GM18498 (cell line): Measurements from ENCODE around the gene CD38.
"Not testable (repeated sequence)": the region's sequence is repeated elsewhere in the genome, so short reads cannot be mapped to it uniquely, and the experiment has no call there.

ENCODE experiments used
- ATAC-seq: cut with Tn5 transposase; IDR thresholded peaks from one replicate; pipeline ENCODE4 v1.9.1; 2021; ENCODE audit warnings: mild to moderate bottlenecking, moderate library complexity; ENCODE audit not compliant: unreplicated experiment

The CD38 gene

DNA sequence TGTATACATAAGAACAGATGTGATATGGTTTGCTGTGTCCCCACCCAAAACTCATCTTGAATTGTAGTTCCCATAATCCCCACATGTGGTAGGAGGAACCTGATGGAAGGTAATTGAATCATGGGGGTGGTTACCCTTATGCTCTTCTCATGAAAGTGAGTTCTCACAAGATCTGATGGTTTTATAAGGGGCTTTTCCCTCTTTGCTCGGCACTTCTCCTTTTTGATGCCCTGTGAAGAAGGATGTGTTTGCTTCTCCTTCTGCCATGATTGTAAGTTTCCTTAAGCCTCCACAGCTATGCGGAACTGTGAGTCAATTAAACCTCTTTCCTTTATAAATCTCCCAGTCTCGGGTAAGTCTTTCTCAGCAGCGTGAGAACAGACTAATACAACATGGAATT lies 83.1 kb downstream of the CD38 start:
- not testable (repeated sequence) for ATAC-seq

DNA sequence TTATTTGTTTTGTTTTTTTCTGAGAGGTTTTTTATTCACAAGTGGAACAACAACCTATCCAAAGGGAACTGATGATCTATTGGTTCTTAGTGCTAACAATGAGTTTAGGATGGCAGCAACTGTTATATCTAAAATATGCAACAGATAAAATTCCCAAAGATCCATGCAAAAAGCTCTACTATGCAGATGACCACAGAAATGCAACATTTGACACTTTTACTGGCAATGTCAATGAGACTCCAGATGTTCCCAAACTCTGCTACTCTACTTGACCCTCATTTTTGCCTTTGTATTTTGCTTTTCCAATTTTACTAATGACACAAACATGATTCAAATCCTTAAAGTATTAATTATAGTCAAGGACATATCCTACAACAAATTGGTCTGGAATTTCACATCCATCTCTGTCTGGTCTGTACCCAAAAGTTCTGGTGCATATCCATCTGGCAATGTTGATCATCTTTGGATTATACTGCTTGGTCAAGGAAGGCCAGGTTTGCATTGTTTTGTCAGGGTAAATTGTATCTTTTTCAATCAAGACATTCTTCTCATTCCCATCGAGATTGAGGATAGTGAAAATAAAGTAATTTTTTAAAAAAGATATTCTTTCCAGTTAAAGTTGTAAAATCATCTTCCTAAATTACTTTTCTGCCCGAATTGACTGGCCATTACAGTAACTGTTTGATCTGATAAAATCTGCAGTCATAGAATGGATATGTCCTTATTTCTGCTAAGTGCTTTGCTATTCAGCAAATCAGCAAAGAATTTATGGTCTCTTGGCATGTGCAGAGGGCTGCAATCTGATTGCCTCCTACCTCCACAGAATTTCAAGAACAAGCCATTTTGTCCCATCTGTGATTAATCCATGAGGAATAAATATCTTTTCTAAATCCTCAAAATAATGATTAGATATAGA lies 86.8 kb downstream of the CD38 start:
- ATAC-seq = no peak

DNA sequence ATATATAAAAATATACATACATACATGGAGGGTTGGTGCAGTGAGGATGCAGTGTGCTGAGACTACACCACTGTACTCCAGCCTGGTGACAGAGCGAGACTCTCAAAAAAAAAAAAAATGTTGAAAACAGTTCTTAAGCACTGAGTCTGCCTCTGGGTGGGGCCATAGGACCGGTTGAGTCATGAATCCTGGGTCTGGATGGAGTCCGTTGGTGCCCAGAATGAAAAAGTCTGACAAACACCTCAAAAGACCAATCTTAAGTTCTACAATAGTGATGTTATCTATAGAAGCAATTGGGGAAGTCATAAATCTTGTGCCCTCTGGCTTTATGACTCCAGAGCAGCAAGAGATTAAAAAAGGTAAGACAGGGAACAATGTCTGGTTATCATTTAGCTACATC lies 90.0 kb downstream of the CD38 start:
- no peak for ATAC-seq

DNA sequence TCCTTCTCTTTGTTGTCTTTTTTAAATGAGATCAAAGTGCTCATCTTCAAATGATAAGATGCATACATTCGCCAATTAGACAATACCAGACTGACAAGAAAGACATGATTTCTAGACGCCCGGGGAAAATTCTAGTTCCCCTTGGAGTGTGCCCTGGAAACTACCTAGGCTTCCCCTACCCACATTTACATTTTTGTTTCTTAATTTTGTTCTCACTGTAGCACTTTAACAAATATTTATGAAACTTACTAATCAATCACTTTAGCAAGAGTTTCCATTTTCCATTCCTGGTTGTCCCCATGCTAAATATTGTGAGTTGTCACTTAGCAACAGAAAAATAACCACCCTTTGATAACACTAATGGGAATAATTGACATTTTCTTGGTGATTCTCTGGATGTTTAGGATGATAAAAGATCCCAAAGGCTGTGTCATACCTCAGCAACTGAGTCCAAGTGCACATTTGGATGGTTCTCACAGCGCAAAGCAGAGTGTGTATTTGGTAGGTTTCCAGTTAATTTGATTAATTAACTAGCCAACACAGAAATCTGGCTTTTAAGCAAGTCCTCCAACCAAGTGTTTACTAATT lies 90.8 kb downstream of the CD38 start:
- no peak for ATAC-seq

DNA sequence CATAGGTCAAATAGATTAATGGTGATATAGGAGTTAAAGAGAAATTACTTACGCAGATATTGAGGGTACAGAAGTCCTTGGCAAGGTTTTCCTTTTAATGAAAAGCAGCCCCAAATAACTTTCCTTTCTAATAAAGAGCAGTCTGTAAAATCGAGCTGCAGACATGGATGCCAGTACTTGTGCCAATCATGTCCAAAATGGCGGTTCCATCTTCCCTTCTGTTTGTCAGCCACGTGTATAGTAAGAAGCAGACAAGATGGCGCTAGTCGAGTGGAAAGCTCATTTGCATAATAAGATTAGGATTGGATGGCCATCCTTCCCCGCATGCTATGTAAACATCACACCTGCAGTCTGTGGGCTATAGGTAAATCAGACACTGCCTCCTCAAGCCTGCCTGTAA lies 92.0 kb downstream of the CD38 start:
- no peak for ATAC-seq

DNA sequence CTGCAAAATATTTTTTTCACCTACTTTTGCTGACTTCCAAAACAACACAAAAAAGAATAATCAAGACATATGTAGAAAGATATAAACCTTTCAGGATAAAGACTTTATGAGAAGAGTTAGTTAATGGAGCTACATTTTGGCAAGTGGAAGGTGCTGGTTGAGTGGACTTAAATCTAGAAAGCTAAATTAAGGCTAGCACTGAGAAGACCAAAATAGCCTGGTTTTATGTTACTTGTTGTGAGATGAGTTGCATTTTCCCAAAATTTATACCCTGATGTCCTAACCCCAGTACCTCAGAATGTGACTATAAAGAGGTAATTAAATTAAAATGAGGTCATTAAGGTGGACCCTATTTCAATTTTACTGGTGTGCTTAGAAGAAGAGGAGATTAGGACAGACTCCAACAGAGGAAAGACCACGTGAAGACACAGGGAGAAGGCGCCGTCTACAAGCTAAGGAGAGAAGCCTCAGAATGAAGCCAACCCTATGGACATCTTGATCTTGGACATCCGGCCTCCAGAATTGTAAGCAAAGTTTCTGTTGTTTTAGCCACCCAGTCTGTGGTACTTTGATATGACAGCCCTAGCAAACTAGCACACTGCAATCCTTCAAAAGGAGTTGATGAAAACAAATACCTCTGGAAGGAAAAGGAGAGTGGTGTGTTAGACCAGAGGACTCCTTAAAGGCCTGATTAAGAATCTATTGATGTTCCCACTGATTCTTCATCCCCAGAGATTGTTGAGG lies 93.0 kb downstream of the CD38 start:
- no peak for ATAC-seq

DNA sequence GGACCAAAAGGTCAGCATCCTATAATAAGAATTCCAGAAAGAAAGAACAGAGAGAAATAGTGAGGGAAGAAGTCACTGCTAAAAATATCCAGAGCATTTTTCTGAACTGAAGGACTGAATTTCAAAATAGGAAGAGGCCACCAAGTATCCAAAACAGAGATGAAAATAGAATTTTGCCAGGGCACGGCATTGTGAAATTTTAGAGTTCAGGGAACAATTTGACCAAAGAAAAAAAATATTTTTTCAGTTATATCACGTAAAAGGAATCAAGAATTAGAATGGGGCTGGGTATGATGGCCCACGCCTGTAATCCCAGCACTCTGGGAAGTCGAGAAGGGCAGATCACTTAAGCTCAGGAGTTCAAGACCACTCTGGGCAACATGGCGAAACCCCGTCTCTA lies 95.0 kb downstream of the CD38 start:
- ATAC-seq = no peak

DNA sequence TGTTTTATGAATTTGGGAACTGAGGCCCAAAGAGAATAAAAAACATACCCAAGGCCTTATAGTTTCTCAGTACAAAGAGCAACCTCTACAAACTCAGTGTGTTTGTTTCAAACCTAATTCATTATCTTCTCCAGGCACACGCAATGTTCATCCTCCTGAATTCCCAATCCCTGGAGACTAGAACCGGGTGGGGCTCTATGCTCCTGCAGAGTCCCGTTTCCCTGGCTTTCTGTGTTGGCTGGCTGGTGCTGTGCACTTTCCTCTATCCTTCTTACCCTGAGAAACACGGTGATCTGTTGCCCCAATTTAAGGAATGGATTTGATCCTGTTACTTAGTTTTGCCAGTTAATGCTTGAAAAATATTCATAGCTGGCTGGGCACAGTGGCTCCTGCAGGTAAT lies 96.5 kb downstream of the CD38 start:
- ATAC-seq = no peak

DNA sequence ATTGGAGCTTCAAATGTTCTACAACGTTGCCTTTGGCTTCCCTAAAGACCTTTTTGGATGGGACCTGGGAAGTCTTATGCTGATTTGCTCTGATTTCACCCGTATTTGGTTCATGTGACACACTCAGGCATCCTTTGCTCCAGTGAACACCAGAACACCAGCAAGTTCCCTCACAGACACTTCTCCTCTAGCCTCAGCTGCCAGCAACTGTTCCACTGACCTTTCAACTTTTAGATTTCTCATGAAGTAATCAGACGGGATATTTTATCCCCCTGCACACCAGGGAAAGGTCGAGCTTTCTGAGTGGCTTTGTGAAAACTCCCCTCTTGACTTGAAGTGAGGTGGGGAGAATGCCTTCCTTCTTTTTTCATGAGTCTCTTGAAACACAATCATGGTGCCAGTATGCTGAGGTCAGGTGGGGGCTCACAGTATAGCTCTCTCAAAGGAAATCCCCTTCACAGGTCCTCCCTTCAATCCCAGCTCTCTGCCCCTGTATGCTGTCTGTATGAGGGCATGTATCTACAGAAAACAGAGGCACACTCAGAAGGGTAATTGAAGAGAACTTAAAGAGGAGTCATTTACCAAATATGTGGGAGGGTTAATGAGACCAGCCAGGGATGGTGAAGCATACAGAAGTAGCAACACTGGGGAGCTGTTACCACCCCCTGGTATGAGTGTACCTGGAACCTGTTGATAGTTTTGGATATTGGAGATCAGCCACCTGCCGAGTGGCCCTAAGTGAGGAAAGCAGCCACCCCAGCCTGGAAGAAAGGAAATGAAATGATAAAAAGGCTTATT lies 97.7 kb downstream of the CD38 start:
- no peak for ATAC-seq

DNA sequence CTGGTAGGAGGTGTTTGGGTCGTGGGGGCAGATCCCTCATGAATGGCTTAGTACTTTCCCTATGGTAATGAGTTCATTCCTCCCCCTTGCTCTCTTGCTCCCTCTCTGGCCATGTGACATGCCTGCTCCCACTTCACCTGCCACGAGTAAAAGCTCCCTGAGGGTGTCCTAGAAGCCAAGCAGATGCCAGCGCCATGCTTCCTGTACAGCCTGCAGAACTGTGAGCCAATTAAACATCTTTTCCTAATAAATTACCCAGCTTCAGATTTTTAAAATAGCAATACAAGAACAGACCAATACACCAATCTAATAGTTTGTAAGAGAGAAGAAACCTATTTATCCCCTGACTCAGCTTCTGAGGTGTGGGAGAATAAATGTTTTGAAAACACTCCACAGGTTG lies 99.9 kb downstream of the CD38 start:
- no peak for ATAC-seq

DNA sequence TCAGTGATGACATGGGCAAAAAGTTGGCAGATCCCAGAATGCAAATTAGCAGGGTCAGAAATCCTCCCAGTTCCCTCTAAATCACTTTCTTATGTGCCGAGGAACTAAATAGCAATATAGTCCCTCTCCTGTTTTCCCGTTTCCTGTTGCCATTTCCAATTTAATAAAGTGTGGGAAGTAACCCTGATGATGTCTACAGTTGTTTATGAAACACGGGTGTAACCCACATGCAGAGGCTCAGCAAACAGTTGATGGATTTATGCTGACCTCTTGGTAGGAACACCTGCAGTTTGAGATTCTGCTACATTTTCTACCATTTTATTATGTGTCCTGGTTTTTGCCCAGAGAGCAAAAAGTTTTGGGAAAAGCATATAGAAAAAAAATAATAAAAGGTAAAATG lies 103.7 kb downstream of the CD38 start:
- ATAC-seq = no peak

DNA sequence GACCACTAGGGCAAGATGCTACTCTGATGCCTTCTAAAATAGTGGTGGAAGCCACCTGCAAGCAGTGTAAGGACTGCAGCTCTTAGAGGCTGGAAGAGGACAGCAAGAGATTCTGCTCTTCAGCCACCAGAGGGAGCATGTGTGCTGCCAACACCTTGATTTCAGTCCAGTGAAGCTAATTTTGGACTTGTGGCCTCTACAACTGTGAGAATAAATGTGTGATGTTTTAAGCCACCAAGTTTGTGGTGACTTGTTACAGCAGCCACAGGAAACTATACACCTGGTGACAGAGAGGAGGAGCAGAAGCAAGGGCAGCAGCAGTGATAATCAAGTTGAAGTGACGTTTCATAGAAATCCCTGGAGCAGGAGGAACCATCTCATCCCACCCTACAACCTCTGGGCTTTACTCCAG lies 104.6 kb downstream of the CD38 start:
- ATAC-seq = peak; percentile 96

DNA sequence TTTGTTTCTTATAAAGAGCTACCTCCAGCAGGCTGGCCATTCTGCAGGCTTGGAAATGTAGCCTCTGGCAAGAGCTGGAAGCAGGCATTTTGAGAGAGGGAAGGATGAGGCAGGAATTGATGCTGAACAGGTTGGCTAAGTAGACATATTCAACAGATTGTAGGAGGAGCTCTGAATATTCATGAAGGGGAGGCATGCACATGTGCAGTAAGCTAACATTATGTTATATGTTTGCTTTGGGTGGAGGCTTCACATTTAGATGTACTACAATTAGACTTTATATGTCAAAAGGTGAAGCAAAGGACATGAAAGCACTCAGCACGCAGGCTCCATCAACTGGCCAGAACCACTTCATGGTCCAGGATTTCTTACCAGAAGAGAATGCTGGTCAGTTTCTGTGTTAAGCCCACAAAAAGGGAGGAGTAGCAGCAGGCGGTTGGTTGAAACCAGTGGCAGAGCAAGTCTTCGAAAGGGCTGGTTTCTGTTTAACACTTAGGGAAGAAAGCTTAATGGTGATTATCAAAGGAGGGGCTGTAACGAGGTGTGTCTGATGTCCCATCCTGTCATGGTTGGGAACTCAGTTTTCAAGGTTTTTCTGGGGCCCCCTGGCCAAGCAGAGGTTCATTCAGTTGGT lies 105.6 kb downstream of the CD38 start:
- no peak for ATAC-seq

DNA sequence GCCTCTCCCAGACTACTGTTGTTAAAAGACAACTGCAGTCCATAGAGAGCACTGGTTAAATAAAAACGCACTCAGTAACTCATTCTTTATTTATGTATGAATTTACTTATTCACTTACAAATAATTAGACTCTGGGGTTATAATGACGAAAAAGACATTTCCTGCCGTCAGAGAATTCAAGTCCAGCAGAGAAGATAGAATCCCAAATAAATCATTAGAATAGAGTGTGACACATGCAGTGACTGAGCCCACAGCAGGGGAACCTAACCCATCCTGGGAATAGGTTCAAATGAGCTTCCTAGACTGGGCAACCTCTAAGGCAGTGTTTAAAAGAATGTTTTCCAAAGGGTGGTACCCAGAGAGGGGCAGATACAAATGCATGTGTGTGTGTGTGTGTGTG lies 106.5 kb downstream of the CD38 start:
- ATAC-seq = no peak

DNA sequence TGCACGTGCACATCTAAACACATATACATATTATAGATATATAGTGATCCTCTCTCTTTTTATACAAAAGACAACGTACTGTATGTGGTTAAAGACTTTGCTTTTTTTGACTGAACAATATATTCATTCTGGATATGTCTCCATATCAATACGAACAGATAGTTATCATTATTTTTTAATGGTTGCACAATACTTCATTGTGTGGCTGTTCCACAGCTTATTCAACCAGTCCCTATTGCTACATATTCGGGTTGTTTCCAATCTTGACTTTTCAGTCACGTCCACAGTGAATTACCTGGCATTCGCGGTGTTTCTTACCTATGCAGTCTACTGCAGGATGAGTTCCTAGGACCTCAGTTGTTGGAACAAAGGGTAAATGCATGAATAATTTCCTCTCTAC lies 107.3 kb downstream of the CD38 start:
- no peak for ATAC-seq

DNA sequence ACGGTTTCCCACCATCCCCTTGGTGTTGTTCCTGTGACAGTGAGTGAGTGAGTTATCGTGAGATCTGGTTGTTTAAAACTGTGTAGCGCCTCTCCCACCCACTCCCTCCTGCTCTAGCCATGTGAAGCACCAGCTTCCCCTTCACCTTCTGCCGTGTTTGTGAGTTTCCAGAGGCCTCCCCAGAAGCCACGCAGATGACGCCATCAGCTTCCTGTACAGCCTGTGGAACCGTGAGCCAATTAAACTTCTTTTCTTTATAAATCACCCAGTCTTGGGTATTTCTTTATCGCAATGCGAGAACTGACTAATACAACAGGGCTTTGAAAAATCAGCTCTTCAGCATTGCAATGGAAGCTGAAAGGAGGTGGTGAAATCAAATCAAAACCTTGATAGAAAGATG lies 110.4 kb downstream of the CD38 start:
- ATAC-seq = no peak

DNA sequence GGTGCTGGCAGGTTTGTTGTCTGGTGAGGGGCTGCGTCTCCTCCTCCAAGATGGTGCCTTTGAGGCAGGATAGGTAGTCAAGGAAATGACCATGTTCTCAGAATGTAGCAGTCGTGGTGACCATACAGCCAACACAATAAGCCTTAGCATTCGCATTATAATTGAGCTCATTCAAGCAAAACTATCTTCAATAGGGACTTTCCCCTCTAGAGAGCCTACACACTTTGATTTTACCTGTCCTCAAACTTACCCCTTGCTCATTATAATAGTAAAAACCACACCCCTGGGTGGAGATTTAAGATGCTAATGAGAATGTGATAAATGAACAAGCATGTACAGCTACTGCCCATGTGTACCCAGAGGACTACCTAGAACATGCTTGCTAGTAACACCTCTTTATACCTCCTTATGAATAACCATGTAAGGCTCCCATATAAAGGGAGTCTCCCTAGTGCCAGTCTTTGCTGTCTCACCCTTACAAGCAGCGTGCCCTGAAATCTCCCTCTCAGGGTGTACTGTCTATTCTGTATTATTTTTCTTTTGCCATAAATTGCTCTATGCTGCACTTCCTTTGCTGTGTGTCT lies 112.2 kb downstream of the CD38 start:
- ATAC-seq = no peak

DNA sequence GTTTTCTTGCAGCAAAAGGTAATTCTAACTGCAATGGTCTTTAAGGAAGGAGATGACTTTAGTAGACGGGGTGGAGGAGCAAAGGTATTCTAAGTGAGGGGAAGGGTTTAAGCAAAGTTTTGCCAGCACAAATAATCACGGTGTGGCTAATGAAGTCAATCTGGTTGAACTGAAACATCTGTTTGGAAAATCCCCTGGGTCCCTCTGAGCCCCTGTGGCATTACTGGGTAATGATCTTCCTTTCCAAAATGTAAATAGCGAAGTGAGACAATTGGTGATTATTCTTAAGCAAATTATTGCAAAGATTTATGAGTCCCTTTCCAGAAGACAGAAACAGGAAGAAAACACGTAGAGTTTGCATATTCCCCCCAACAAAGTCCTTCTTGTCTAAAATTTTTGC lies 113.2 kb downstream of the CD38 start:
- peak; percentile 69 for ATAC-seq

DNA sequence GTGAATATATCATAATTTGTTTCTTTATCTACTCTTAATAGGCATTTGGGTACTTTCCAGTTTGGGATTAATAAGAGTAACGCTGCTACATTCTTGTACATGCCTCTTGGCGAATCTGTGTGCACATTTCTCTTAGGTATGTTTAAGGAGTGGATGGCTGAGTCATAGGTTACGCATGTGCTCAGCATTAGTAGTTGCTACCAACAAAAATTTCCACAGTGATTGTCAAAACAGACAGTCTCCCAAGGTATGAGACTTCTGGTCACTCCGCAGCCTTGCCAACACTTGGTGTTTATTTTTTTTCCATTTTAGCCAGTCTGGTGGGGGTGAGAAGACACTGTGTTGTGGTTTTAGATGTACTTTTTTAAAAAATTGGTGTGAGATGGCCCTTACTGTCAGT lies 115.8 kb downstream of the CD38 start:
- ATAC-seq = no peak

DNA sequence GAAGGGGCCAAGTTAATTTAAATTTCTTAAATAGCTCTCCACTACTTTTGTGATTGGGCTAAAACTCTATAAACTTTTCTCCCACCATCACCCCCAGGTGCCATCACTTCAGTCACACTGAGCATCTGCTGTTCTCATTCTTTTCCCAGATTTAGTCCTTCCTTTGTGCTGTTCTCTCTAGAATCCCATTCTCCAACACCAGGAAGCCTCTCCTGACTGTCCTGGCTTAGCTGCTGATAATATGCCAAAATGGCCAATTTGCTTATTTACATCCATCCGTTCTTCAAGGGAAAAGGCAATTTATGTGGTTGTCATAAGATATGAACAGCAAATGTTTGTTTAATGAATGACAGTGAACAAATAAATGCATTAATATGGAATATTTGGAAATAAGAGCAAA lies 116.3 kb downstream of the CD38 start:
- no peak for ATAC-seq
